ENCODE data around the gene RSPO3.
A peak's percentile ranks its signal among the peaks of the same experiment; 100 is the strongest.

Gene RSPO3

GRCh38 chr6:127118298-127119101 lies at the start of gene RSPO3:
Gene RSPO3 (plus strand): TSS chr6:127118671. CDS start chr6:127119193, 522 bp downstream.
- Histone ChIP-seq H3K4me3 (replicated peaks; ENCODE audit: low read depth, low read length) (peak within 1 kb of the TSS; percentile 56), H3K27me3 (replicated peaks; ENCODE audit: control insufficient read depth, insufficient read depth, low read length) (peaks cover 4% of the 10 kb centered on the region; the same call in 1 of the 2 replicates), H3K36me3 (ENCODE audit: control insufficient read depth, insufficient read depth, low read length) (no peaks in the 10 kb centered on the region)
- peak; percentile 20 for DNase-seq (ENCODE audit: extremely low read depth, insufficient read length)
- no peak for TF ChIP-seq CTCF (IDR thresholded peaks at IDR 0.05; ENCODE audit: insufficient read depth, low read length, poor library complexity, severe bottlenecking)

GRCh38 chr6:127069659-127070279 lies 48.7 kb upstream of the RSPO3 start:
- DNase-seq (ENCODE audit: extremely low read depth, insufficient read length) = no peak
- Histone ChIP-seq H3K36me3 (ENCODE audit: control insufficient read depth, insufficient read depth, low read length) (no peaks in the 10 kb centered on the region), H3K4me3 (replicated peaks; ENCODE audit: low read depth, low read length) (no peak overlapping the region), H3K27me3 (replicated peaks; ENCODE audit: control insufficient read depth, insufficient read depth, low read length) (no peaks in the 10 kb centered on the region)
- peak; percentile 14 for TF ChIP-seq CTCF (IDR thresholded peaks at IDR 0.05; ENCODE audit: insufficient read depth, low read length, poor library complexity, severe bottlenecking)

GRCh38 chr6:127073222-127073621 lies 45.2 kb upstream of the RSPO3 start:
- Histone ChIP-seq H3K36me3 (ENCODE audit: control insufficient read depth, insufficient read depth, low read length) (no peaks in the 10 kb centered on the region), H3K27me3 (replicated peaks; ENCODE audit: control insufficient read depth, insufficient read depth, low read length) (no peaks in the 10 kb centered on the region), H3K4me3 (replicated peaks; ENCODE audit: low read depth, low read length) (no peak overlapping the region)
- no peak for DNase-seq (ENCODE audit: extremely low read depth, insufficient read length)
- TF ChIP-seq CTCF (IDR thresholded peaks at IDR 0.05; ENCODE audit: insufficient read depth, low read length, poor library complexity, severe bottlenecking) = no peak

- no peaks in the 10 kb centered on the region for H3K27me3 ChIP-seq (replicated peaks; ENCODE audit: control insufficient read depth, insufficient read depth, low read length)
- DNase-seq (ENCODE audit: extremely low read depth, insufficient read length) = no peak
- H3K4me3 ChIP-seq (replicated peaks; ENCODE audit: low read depth, low read length) = no peak overlapping the region
- TF ChIP-seq CTCF (IDR thresholded peaks at IDR 0.05; ENCODE audit: insufficient read depth, low read length, poor library complexity, severe bottlenecking) = no peak
- H3K36me3 ChIP-seq (ENCODE audit: control insufficient read depth, insufficient read depth, low read length) = no peaks in the 10 kb centered on the region
These were observed 42.0 kb upstream of the RSPO3 start for GRCh38 chr6:127076466-127076865.

GRCh38 chr6:127077886-127078285 lies 40.6 kb upstream of the RSPO3 start:
- no peak overlapping the region for H3K4me3 ChIP-seq (replicated peaks; ENCODE audit: low read depth, low read length)
- no peaks in the 10 kb centered on the region for H3K27me3 ChIP-seq (replicated peaks; ENCODE audit: control insufficient read depth, insufficient read depth, low read length)
- no peak for TF ChIP-seq CTCF (IDR thresholded peaks at IDR 0.05; ENCODE audit: insufficient read depth, low read length, poor library complexity, severe bottlenecking)
- H3K36me3 ChIP-seq (ENCODE audit: control insufficient read depth, insufficient read depth, low read length) = no peaks in the 10 kb centered on the region
- DNase-seq (ENCODE audit: extremely low read depth, insufficient read length) = no peak

Measured in GM06990 (cell line).